Kidney epithelial cell (primary cell): ENCODE data around the gene CWC15. TPM values are rescaled to one million over a fixed set of nuclear protein-coding genes. Genes with fewer than 3 reads are reported as not detected.
"Not testable (repeated sequence)": the region's sequence is repeated elsewhere in the genome, so short reads cannot be mapped to it uniquely, and the experiment has no call there.

ENCODE experiments used
- DNase-seq: peaks from one replicate; pipeline ENCODE4 v3.0.0-alpha.2; 2010; ENCODE audit warnings: low read depth
- H3K27me3 ChIP-seq: 2 replicates; pipeline ENCODE4 v1.6.0; 2011; ENCODE audit warnings: low read length; ENCODE audit not compliant: control insufficient read depth, insufficient read depth
- H3K36me3 ChIP-seq: 2 replicates; pipeline ENCODE4 v1.5.1; 2011; ENCODE audit warnings: low read length; ENCODE audit not compliant: control insufficient read depth, insufficient read depth
- H3K4me3 ChIP-seq: 2 replicates; pipeline ENCODE4 v1.5.1; 2011; ENCODE audit warnings: low read depth, mild to moderate bottlenecking, control low read depth, low read length
- CTCF ChIP-seq: IDR thresholded peaks from 2 replicates; pipeline ENCODE4 v1.5.1; 2011; ENCODE audit warnings: mild to moderate bottlenecking, moderate library complexity, low read length, control low read depth, inconsistent platforms; ENCODE audit not compliant: insufficient read depth, poor library complexity, severe bottlenecking
- total RNA-seq: library from RNA; depleted of rRNA; stranded (reverse); fragments of >200 nt; gene quantifications from 2 replicates; pipeline ENCODE4 v1.2.3, GENCODE V29; 2015

CWC15 gene
- total RNA-seq, 1 donor from 2014 or later: 43.4 TPM

- DNase-seq: no peak
- no peak for TF ChIP-seq CTCF
- H3K4me3 ChIP-seq: no peak overlapping the region
- H3K36me3 ChIP-seq: no peaks in the 10 kb centered on the region
- no peaks in the 10 kb centered on the region for H3K27me3 ChIP-seq
These were observed 39.0 kb downstream of the CWC15 start for GRCh38 chr11:94934362-94934761.

DNA sequence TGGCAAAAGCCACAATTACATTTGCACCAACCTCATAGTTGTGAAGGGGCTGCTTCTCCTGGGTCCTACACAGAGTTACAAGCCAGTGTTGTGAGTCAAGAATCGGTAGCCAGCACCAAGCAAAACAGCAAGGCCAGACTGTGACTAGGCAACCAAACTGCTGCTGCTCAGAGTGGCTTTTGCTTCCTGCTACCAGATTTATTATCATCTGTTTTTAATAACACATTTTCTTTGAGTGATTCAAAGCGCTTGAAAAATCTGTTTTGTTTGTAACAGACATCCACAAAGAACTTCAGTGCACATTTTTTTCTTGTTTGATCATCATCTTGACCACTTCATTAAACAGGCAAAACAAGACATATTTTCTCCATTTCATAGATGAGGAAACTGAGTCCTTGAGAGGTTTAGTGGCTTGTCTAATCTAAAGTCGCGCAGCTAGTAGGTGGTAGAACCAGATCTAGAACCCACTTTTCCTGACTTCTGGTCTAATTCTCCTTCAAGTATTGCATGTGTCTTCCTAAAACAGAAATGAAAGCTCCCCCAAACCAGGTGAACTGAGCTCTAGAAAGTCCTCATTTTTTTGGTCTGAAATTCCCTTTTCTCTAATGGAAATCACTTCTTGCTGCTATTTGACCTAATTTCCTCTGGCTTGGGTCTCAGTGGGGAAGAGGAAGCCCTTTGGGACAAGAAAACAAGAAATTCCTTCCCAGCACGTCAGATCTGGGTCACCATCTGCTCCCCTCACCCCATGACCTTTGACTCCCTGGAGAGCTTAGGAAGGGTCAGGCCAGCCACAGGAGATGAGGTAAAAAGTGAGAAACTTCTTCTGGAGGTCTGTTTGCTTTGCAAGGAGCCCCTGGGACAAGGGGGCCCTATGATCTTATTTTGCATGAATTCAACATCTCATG lies 39.9 kb downstream of the CWC15 start:
- peak; percentile 50 for DNase-seq
- H3K4me3 ChIP-seq: no peak overlapping the region
- TF ChIP-seq CTCF: no peak
- H3K36me3 ChIP-seq: no peaks in the 10 kb centered on the region
- no peaks in the 10 kb centered on the region for H3K27me3 ChIP-seq

- DNase-seq: no peak
- H3K36me3 ChIP-seq: no peaks in the 10 kb centered on the region
- no peak for TF ChIP-seq CTCF
- no peaks in the 10 kb centered on the region for H3K27me3 ChIP-seq
- H3K4me3 ChIP-seq: no peak overlapping the region
These were observed 40.9 kb downstream of the CWC15 start for GRCh38 chr11:94932503-94932902.

GRCh38 chr11:94932072-94932471 lies 41.3 kb downstream of the CWC15 start:
- not testable (repeated sequence) for H3K27me3 ChIP-seq, DNase-seq, H3K36me3 ChIP-seq, H3K4me3 ChIP-seq

- TF ChIP-seq CTCF: no peak
- no peak for DNase-seq
- Histone ChIP-seq H3K36me3 (no peaks in the 10 kb centered on the region), H3K27me3 (no peaks in the 10 kb centered on the region), H3K4me3 (no peak overlapping the region)
These were observed 45.0 kb downstream of the CWC15 start for GRCh38 chr11:94928117-94928990.

GRCh38 chr11:94926698-94927237 lies 46.6 kb downstream of the CWC15 start:
- DNase-seq: no peak
- H3K36me3 ChIP-seq: no peaks in the 10 kb centered on the region
- no peak for TF ChIP-seq CTCF
- no peak overlapping the region for H3K4me3 ChIP-seq
- H3K27me3 ChIP-seq: no peaks in the 10 kb centered on the region
